ENCODE data around the gene ANP32D.
"Not testable (repeated sequence)": the region's sequence is repeated elsewhere in the genome, so short reads cannot be mapped to it uniquely, and the experiment has no call there.

Gene ANP32D

GRCh38 chr12:48500281-48500680, 27.9 kb downstream of the ANP32D start:
- H3K4me3 ChIP-seq (ENCODE audit: low read depth, low read length), result not testable (repeated sequence)

DNA sequence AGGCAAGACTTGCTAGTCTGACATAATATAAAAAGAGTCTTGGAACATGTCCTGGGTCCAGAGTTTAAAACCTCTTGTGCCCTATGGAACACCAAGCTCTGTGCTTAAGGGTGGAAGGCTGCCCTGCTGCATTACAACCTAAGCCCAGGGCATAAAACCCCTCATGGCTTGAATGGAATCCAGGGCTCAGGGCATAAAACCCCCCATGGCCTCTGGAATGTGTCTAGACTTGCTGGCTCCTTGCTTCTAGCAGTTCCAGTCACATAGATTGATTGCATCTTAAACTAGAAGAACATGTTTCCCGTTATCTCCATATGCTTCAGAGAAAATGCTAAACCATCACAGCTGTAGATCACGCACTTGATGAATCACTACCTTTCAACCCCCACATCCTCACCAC, 34.5 kb downstream of the ANP32D start:
- not testable (repeated sequence) for H3K4me3 ChIP-seq (ENCODE audit: low read depth, low read length)

GRCh38 chr12:48508987-48509386, 36.6 kb downstream of the ANP32D start:
- no peak overlapping the region for H3K4me3 ChIP-seq (ENCODE audit: low read depth, low read length)

GRCh38 chr12:48510111-48510510, 37.8 kb downstream of the ANP32D start:
- no peak overlapping the region for H3K4me3 ChIP-seq (ENCODE audit: low read depth, low read length)

DNA sequence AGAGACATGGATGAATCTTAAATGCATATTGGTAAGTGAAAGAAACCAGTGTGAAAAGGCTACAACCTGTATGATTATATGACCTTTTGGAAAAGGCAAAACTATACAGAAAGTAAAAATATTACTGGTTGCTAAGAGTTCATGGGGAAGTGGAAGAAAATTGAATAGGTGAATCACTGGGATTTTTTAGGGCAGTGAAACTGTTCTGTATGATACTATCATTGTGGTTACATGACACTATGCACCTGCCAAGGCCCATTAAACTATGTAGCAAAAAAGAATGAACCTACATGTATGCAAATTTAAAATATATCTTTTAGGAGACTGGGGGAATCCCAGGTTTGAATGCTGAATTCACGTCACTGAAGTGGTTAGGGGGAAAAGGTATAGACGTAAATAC, 40.5 kb downstream of the ANP32D start:
- H3K4me3 ChIP-seq (ENCODE audit: low read depth, low read length), result no peak overlapping the region

- H3K4me3 ChIP-seq (ENCODE audit: low read depth, low read length), result no peak overlapping the region
Measured at GRCh38 chr12:48514728-48515127, 42.4 kb downstream of the ANP32D start.

DNA sequence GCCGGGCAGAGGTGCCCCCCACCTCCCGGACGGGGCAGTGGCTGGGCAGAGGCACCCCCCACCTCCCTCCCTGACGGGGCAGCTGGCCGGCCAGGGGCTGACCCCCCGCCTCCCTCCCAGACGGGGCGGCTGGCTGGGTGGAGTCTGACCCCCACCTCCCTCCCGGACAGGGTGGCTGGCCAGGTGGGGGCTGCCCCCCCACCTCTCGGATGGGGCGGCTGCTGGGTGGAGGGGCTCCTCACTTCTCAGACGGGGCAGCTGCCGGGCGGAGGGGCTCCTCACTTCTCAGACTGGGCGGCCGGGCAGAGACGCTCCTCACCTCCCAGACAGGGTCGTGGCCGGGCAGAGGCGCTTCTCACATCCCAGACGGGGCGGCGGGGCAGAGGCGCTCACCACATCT, 48.0 kb downstream of the ANP32D start:
- H3K4me3 ChIP-seq (ENCODE audit: low read depth, low read length), result not testable (repeated sequence)
